ENCODE results near the gene HM13. TPM values are rescaled to one million over a fixed set of nuclear protein-coding genes. Genes with fewer than 3 reads are reported as not detected.

HM13 gene
- total RNA-seq, 1 donor from 2014 or later = 169 TPM

DNA sequence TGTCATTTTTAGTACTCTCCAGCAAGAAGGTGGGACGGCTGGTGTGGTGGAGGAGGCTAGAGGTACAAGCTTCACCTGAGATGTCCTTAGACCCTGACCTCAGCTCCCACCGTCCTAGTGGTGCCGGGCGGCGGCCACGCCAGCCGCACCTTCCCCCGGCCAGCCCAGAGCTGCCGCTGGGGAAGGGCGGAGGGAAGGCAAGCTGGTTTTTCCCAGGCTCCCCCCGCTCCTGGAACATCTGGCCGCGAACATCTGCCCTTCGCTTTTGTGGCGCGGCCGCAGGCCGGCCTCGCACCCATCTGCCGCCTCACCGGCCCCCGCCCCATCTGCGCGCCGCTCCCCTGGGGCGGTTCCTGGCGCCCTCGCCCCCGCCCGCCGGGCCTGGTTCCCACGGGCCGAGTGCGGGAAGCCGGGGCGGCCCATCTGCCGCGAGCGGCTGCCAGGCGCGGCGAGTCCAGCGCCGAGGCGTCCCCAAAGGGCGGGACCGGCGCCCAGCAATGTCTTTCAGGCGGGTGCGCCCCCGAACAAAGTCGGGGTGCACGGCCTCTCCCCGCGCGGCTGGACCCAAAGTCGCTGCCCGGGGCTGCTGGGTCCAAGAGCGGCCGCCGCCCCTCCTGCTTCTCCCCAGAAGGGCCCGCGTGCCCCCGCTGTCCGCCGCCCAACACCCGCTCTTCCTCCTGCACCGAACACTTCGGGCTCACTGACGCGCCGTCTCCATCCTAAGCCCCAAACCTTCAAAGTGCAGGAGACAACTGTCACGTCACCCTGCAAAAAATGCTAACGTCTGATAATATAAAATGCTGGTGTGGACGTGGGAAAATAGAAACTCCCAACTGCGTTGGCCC is 73.5 kb downstream of the HM13 start:
- ATAC-seq (peak; percentile 95), DNase-seq (peak; percentile 74)
- no peaks in the 10 kb centered on the region for H3K9me3 ChIP-seq
- H3K4me1 ChIP-seq = no peaks in the 10 kb centered on the region
- peak overlapping the region; percentile 53 for H3K4me3 ChIP-seq
- intact Hi-C loops (cut with DNase I) = no loop called here
- H3K27me3 ChIP-seq = no peaks in the 10 kb centered on the region
- H3K36me3 ChIP-seq = no peaks in the 10 kb centered on the region
- TF ChIP-seq, protein P1, sequence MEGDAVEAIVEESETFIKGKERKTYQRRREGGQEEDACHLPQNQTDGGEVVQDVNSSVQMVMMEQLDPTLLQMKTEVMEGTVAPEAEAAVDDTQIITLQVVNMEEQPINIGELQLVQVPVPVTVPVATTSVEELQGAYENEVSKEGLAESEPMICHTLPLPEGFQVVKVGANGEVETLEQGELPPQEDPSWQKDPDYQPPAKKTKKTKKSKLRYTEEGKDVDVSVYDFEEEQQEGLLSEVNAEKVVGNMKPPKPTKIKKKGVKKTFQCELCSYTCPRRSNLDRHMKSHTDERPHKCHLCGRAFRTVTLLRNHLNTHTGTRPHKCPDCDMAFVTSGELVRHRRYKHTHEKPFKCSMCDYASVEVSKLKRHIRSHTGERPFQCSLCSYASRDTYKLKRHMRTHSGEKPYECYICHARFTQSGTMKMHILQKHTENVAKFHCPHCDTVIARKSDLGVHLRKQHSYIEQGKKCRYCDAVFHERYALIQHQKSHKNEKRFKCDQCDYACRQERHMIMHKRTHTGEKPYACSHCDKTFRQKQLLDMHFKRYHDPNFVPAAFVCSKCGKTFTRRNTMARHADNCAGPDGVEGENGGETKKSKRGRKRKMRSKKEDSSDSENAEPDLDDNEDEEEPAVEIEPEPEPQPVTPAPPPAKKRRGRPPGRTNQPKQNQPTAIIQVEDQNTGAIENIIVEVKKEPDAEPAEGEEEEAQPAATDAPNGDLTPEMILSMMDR (IDR thresholded peaks at IDR 0.05) = no peak
- peak overlapping the region; percentile 84 for H3K27ac ChIP-seq

DNA sequence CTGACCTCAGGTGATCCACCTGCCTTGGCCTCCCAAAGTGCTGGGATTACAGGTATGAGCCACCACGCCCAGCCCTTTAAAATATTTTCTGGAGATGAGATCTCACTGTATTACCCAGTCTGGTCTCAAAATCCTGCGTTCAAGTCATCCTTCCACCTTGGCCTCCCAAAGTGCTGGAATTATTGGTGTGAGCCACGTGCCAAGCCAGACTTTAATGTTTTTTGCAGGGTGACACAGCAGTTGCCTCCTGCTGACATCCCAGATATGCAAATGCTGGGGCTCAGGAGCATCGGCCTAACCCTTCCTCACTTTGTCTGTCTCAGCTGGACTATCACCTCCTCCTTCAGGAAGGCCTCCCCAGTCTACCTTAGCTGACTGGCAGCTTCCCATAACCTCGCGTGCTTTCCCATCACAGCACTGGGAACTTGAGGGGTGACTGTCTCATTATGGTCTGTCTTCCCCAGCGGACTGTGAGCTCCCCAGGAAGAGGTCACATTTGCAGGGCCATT is 76.5 kb downstream of the HM13 start:
- DNase-seq (no peak), ATAC-seq (no peak)
- TF ChIP-seq, protein P1 (IDR thresholded peaks at IDR 0.05) = no peak
- Histone ChIP-seq H3K27me3 (no peaks in the 10 kb centered on the region), H3K27ac (no peak overlapping the region), H3K4me1 (peaks cover 20% of the 10 kb centered on the region), H3K36me3 (no peaks in the 10 kb centered on the region), H3K9me3 (no peaks in the 10 kb centered on the region), H3K4me3 (no peak overlapping the region)
- intact Hi-C loops (cut with DNase I) = no loop called here

DNA sequence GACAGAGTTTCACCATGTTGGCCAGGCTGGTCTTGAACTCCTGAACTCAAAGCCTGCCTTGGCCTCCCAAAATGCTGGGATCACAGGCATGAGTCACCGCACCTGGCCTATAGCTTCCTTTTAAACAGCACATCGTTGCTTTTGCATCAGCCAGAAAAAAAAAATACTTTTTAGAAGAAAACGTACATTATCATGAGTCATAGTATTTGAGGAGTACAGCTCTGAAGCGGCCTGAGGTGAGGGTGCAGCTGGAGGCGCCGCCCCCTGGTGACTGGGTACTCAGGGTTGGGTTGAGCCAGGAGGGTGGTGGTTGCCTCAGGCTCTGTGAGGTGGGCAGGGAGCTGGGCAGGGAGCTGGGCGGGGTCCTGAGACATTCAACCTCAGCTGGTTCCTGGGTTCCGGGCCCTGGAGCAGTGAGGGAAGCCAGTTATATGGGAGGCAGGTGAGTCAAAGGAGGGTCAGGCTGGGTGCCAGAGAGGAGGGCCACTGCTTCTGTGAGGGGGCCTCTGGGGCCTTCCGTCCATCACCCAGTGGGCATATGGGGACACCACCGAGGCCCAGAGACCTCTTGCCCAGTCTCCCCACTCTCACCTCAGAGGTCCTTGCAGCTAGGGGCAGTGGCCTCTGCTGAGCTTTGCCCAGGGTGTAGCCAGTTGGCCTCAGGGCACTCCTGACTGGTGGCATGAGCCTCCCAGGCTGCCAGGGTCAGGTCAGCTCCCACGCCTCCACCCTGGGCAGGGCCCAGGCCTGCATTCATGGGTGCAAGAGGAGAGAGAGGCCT is 79.2 kb downstream of the HM13 start:
- ATAC-seq (peak; percentile 65), DNase-seq (peak; percentile 79)
- intact Hi-C loops (cut with DNase I) = no loop called here
- TF ChIP-seq, protein P1 (IDR thresholded peaks at IDR 0.05) = no peak
- H3K27ac ChIP-seq = peak overlapping the region; percentile 79
- H3K36me3 ChIP-seq = no peaks in the 10 kb centered on the region
- H3K4me3 ChIP-seq = no peak overlapping the region
- no peaks in the 10 kb centered on the region for H3K9me3 ChIP-seq
- no peaks in the 10 kb centered on the region for H3K27me3 ChIP-seq
- H3K4me1 ChIP-seq = peaks cover 31% of the 10 kb centered on the region

GRCh38 chr20:31594002-31594557 is 79.8 kb downstream of the HM13 start:
- intact Hi-C loops (cut with DNase I) = no loop called here
- H3K27ac ChIP-seq = peak overlapping the region; percentile 79
- H3K4me1 ChIP-seq = peaks cover 31% of the 10 kb centered on the region
- H3K27me3 ChIP-seq = no peaks in the 10 kb centered on the region
- no peaks in the 10 kb centered on the region for H3K9me3 ChIP-seq
- ATAC-seq (no peak), DNase-seq (no peak)
- no peak overlapping the region for H3K4me3 ChIP-seq
- TF ChIP-seq, protein P1 (IDR thresholded peaks at IDR 0.05) = no peak
- H3K36me3 ChIP-seq = no peaks in the 10 kb centered on the region

GRCh38 chr20:31594558-31595379 is 80.5 kb downstream of the HM13 start:
- Histone ChIP-seq H3K36me3 (no peaks in the 10 kb centered on the region), H3K27me3 (no peaks in the 10 kb centered on the region), H3K4me3 (no peak overlapping the region), H3K9me3 (no peaks in the 10 kb centered on the region), H3K4me1 (peaks cover 31% of the 10 kb centered on the region), H3K27ac (peak overlapping the region; percentile 79)
- DNase-seq = no peak
- intact Hi-C loops (cut with DNase I) = no loop called here
- peak; percentile 17 for ATAC-seq
- TF ChIP-seq, protein P1 (IDR thresholded peaks at IDR 0.05) = no peak

Measured in upper lobe of right lung (tissue), 1 donor.